Activated CD4-positive, alpha-beta T cell treated with anti-CD3 and anti-CD28 coated beads, Interleukin-2, amount 10 ng/mL, durations not matched to agents 7 days and 5 days (primary cell): ENCODE measurements around the gene TTLL9. TPM values are rescaled to one million over a fixed set of nuclear protein-coding genes. Genes with fewer than 3 reads are reported as not detected.
"Not testable (repeated sequence)": the region's sequence is repeated elsewhere in the genome, so short reads cannot be mapped to it uniquely, and the experiment has no call there.

Source experiments
- CTCF ChIA-PET: fragments of 350-600 bp; sonication (Branson Sonifier 250); formaldehyde crosslinking; loops from one replicate; lab custom pipeline; 2021; ENCODE audit warnings: antibody characterized with exemption; lab: Charles Lee
- POLR2A ChIA-PET: fragments of 350-600 bp; sonication (Branson Sonifier 250); formaldehyde crosslinking; loops from one replicate; lab custom pipeline; 2021; ENCODE audit warnings: antibody characterized with exemption; lab: Charles Lee
- DNase-seq: peaks from one replicate; pipeline ENCODE4 v3.0.0-alpha.2; 2020
- H3K27ac Mint-ChIP-seq: one replicate; pipeline ENCODE4 v1.8.0; 2021; ENCODE audit warnings: mild to moderate bottlenecking, moderate library complexity, mixed read lengths
- H3K27me3 Mint-ChIP-seq: one replicate; pipeline ENCODE4 v1.8.0; 2021; ENCODE audit warnings: mixed read lengths
- H3K36me3 Mint-ChIP-seq: one replicate; pipeline ENCODE4 v1.8.0; 2021; ENCODE audit warnings: low read depth, mixed read lengths
- H3K4me1 Mint-ChIP-seq: one replicate; pipeline ENCODE4 v1.8.0; 2021; ENCODE audit warnings: mixed read lengths
- H3K4me3 Mint-ChIP-seq: one replicate; pipeline ENCODE4 v1.8.0; 2021; ENCODE audit warnings: mild to moderate bottlenecking, moderate library complexity, mixed read lengths
- H3K9me3 Mint-ChIP-seq: one replicate; pipeline ENCODE4 v1.8.0; 2021; ENCODE audit warnings: mixed read lengths
- total RNA-seq, 2 experiments: library from RNA; stranded (reverse); gene quantifications; one replicate each; pipeline ENCODE4 v1.2.3, GENCODE V29; 2021

TTLL9 gene
- total RNA-seq, 2 experiments from 2014 or later: not detected

DNA sequence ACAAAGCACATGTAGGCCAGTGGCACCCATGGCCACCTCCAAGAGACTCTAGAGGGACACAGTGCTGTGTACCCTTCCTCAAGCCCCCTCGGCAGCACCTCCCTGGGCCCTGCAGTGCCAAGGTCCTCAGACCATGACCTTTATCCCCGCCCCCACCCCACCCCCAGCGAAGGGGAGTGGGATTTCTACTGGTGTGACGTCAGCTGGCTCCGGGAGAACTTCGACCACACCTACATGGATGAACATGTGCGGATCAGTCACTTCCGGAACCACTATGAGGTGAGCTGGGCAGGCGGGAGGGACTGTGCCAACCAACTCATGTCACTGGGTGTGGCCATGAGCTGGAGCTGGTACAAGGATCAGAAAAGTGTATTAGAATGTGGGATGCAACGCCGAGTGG is 38.0 kb downstream of the TTLL9 start:
- Mint-ChIP-seq H3K9me3 (no peaks in the 10 kb centered on the region), H3K36me3 (no peaks in the 10 kb centered on the region), H3K4me3 (no peak overlapping the region), H3K4me1 (no peaks in the 10 kb centered on the region), H3K27me3 (peaks cover 4% of the 10 kb centered on the region), H3K27ac (no peak overlapping the region)
- ChIA-PET POLR2A (no interaction called here), CTCF (interaction anchor here (0.6 kb wide), 1 partner anchor 11 kb away, joined by 3 read pairs; no protein-coding TSS in a partner anchor)
- no peak for DNase-seq

DNA sequence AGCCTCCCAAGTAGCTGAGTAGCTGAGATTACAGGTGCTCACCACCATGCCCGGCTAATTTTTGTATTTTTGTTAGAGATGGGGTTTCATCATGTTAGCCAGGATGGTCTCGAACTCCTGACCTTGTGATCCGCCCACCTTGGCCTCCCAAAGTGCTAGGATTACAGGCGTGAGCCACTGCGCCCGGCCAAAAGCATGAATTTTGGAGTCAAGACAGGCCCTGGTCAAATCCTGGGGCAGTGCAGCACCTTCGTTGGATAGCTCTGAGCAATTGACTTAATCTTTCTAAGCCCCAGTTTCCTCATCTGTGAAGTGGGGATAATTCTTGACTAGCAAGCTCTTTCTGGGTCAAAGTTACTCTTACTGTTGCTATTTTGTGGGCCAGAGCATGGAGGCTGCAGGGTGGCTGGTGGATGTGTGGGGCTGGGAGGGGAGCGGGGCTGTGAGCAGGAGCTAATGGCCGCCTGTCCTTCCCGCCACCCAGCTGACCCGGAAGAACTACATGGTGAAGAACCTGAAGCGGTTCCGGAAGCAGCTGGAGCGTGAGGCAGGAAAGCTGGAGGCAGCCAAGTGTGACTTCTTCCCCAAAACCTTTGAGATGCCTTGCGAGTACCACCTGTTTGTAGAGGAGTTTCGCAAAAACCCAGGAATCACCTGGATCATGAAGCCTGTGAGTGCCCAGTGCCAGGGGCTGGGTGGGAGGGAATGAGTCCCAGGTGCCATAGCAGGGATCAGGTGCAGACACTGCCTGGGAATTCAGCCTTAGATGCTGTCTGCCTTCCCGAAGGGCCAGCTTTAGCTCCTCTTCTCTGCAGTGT is 39.0 kb downstream of the TTLL9 start:
- Mint-ChIP-seq H3K27me3 (peaks cover 2% of the 10 kb centered on the region), H3K27ac (no peak overlapping the region), H3K36me3 (no peaks in the 10 kb centered on the region), H3K4me3 (no peak overlapping the region), H3K9me3 (no peaks in the 10 kb centered on the region), H3K4me1 (no peaks in the 10 kb centered on the region)
- POLR2A ChIA-PET: no interaction called here
- DNase-seq: no peak
- CTCF ChIA-PET: no interaction called here

DNA sequence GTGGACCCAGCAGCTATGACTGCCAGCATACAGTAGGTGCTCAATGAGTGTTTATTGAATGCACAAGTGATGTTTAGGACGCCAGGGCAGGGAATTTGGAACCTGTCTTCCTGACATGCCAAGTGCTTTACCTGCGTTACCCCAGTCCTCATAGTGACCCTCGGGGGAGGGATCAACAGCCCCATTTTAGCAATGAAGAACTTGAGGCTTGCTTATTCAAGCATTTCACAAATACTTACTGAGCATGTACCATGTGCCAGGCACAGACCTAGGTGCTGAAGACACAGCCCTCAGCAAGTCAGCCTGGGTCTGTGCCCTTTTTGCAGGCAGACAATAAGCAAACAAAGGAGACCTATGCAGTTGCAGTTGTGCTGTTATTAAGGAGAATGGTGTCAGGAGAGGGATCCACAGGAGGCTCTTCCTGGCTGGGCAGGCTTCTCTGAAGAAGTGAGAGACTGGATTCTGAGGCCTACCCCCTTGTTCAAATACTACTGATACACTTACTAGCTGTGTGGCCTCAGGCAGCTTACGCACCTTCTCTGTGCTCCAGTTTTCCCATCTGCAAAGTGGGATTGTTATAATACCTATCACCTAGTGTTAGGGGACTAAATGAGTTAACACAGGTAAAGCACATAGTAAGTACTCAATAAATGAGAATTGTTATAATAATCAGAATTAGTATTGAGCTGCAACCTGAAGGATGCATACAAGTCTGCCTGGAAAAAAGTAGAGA is 39.8 kb downstream of the TTLL9 start:
- H3K4me1 Mint-ChIP-seq: no peaks in the 10 kb centered on the region
- DNase-seq: no peak
- POLR2A ChIA-PET: no interaction called here
- CTCF ChIA-PET: no interaction called here
- no peak overlapping the region for H3K4me3 Mint-ChIP-seq
- no peaks in the 10 kb centered on the region for H3K27me3 Mint-ChIP-seq
- H3K36me3 Mint-ChIP-seq: no peaks in the 10 kb centered on the region
- no peak overlapping the region for H3K27ac Mint-ChIP-seq
- H3K9me3 Mint-ChIP-seq: no peaks in the 10 kb centered on the region

GRCh38 chr20:31913431-31914157 is 43.2 kb downstream of the TTLL9 start:
- DNase-seq: no peak
- no peaks in the 10 kb centered on the region for H3K36me3 Mint-ChIP-seq
- H3K9me3 Mint-ChIP-seq: no peaks in the 10 kb centered on the region
- ChIA-PET POLR2A (no interaction called here), CTCF (no interaction called here)
- peaks cover 4% of the 10 kb centered on the region for H3K4me1 Mint-ChIP-seq
- no peak overlapping the region for H3K27ac Mint-ChIP-seq
- no peak overlapping the region for H3K4me3 Mint-ChIP-seq
- H3K27me3 Mint-ChIP-seq: peaks cover 11% of the 10 kb centered on the region

DNA sequence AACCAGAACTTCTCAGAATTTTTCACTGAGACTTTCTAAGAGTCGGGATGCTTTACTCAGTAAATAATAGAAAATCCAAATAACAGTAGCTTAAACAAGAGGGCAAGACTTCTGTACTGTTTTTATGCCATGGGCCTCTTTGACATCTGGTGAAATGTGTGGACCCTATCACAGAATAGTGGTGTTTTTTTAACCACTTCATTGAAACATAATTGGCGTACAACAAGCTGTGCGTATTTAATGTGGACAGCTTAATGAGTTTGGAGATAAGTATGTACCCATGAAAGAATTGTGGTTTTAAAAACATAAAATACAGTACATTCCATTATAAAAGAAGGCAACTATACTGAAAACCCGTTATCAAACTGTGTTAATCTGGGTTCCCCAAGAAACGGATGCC is 43.7 kb downstream of the TTLL9 start:
- Mint-ChIP-seq H3K27me3 (peaks cover 17% of the 10 kb centered on the region), H3K27ac (no peak overlapping the region), H3K4me3 (no peak overlapping the region), H3K36me3 (no peaks in the 10 kb centered on the region), H3K4me1 (peaks cover 4% of the 10 kb centered on the region), H3K9me3 (no peaks in the 10 kb centered on the region)
- CTCF ChIA-PET: no interaction called here
- no peak for DNase-seq
- POLR2A ChIA-PET: no interaction called here

DNA sequence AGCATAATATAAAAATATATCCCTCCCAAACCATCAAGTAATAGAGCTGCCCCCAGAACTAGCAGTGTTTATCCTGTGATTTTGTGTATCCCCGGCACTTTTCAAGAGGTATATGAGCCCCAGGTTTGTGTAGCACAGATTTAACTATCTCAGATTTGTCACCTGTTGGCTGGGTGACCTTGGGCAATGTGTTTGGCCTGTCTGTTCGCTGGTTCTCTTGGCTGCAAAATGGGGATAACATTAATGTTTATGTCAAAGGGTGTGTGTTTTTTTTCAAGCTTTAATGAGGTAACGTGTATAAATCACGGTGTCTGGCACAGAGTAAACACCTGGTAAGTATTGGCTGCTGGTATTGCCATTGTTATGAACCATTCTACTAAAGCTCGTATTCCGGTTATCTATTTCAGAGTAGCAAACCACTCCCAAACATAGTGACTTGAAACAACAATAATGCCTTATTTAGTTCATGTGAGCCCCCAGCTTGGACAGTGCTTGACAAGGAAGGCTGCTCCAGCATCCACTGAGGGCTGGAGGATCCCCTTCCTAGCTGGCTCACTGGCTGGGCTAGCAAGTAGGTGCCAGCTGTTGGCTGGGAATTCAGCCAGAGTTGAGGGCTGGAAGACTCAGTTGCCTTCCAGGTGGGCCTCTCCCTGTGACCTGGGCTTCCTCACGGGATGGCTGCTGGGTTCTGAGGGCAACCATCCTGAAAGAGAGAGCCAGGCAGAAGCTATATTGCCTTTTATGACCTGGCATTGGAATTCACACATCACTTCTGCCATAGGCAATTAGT is 45.3 kb downstream of the TTLL9 start:
- H3K27me3 Mint-ChIP-seq: peaks cover 19% of the 10 kb centered on the region
- POLR2A ChIA-PET: no interaction called here
- CTCF ChIA-PET: no interaction called here
- H3K27ac Mint-ChIP-seq: no peak overlapping the region
- H3K4me1 Mint-ChIP-seq: peaks cover 4% of the 10 kb centered on the region
- no peaks in the 10 kb centered on the region for H3K9me3 Mint-ChIP-seq
- H3K4me3 Mint-ChIP-seq: no peak overlapping the region
- no peak for DNase-seq
- no peaks in the 10 kb centered on the region for H3K36me3 Mint-ChIP-seq

DNA sequence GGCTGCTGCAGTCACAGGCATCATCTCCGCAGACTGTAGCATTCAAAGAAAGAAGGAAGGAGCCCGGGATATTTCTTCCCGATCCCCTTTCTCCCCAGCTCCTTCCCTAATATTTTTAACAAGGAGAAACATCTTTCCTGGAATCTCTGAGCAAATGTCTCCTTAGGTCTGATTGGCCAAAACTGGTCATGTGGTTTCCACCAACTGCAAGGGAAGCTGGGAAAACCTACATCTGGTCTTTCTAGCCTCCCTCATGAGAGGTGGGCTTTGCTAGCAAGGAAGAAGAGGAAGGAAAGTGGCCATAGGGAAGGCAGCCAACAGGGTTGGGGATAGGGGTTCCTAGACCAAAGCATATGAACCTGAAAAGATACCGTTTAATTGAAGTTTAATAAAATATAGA is 46.3 kb downstream of the TTLL9 start:
- Mint-ChIP-seq H3K27me3 (peaks cover 19% of the 10 kb centered on the region), H3K4me3 (no peak overlapping the region), H3K4me1 (peaks cover 4% of the 10 kb centered on the region), H3K9me3 (no peaks in the 10 kb centered on the region), H3K27ac (no peak overlapping the region), H3K36me3 (no peaks in the 10 kb centered on the region)
- DNase-seq: no peak
- ChIA-PET POLR2A (no interaction called here), CTCF (no interaction called here)

- POLR2A ChIA-PET, DNase-seq, H3K4me1 Mint-ChIP-seq, H3K36me3 Mint-ChIP-seq, H3K4me3 Mint-ChIP-seq, H3K27ac Mint-ChIP-seq, H3K9me3 Mint-ChIP-seq: not testable (repeated sequence)
- H3K27me3 Mint-ChIP-seq: peaks cover 19% of the 10 kb centered on the region
- CTCF ChIA-PET: interaction anchor here (1.4 kb wide), 1 partner anchor 9 kb away, joined by 3 read pairs; no protein-coding TSS in a partner anchor
Measured at GRCh38 chr20:31917962-31918412, 47.6 kb downstream of the TTLL9 start.

- Mint-ChIP-seq H3K36me3 (no peaks in the 10 kb centered on the region), H3K4me1 (peaks cover 4% of the 10 kb centered on the region), H3K27me3 (peaks cover 19% of the 10 kb centered on the region)
Measured at GRCh38 chr20:31918466-31919105, 48.2 kb downstream of the TTLL9 start.

GRCh38 chr20:31919410-31920155 is 49.1 kb downstream of the TTLL9 start:
- H3K36me3 Mint-ChIP-seq: no peaks in the 10 kb centered on the region
- ChIA-PET POLR2A (no interaction called here), CTCF (interaction anchor here (0.9 to 1.2 kb wide), 3 partner anchors 11 to 96 kb away, joined by 3 read pairs; no protein-coding TSS in a partner anchor)
- H3K9me3 Mint-ChIP-seq: no peaks in the 10 kb centered on the region
- H3K27me3 Mint-ChIP-seq: peaks cover 19% of the 10 kb centered on the region
- H3K27ac Mint-ChIP-seq: no peak overlapping the region
- no peak for DNase-seq
- peaks cover 4% of the 10 kb centered on the region for H3K4me1 Mint-ChIP-seq
- no peak overlapping the region for H3K4me3 Mint-ChIP-seq

More at GRCh38 chr20:31918466-31919105, 48.2 kb downstream of the TTLL9 start:
- no peak overlapping the region for H3K4me3 Mint-ChIP-seq
- DNase-seq: no peak
- POLR2A ChIA-PET: no interaction called here
- H3K9me3 Mint-ChIP-seq: no peaks in the 10 kb centered on the region
- H3K27ac Mint-ChIP-seq: no peak overlapping the region
- CTCF ChIA-PET: interaction anchor here (1.0 to 1.4 kb wide), 2 partner anchors 8 to 10 kb away, joined by 3 read pairs; no protein-coding TSS in a partner anchor

DNA sequence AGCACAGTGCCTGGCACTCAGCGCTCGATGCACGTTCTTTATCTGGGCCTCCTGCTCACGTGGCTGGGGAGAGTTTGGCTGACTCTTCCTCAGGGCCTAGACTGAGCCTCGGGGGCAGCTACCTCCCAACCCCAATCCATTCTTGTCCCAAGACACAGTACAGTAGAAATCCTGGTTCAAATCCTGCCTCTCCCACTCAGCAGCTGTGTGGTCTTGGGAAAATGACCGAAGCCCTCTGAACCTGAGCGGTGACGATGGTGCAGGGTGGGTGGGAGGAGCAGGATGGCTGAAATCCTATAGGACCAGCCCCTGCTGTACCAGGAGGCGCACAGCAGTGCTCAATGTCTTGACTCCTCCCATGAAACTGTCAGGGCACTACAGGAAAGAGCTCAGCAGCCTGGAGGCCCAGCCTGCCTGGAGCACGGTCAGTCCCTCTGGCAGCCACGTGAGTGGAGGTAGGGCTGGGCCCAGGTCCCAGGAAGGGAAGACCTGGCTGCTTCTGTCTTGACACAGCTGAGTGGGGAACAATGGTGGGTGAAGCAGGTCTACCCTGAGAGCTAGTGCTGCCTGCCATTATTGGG is 49.9 kb downstream of the TTLL9 start:
- Mint-ChIP-seq H3K9me3 (no peaks in the 10 kb centered on the region), H3K27ac (no peak overlapping the region), H3K36me3 (no peaks in the 10 kb centered on the region), H3K27me3 (peaks cover 19% of the 10 kb centered on the region), H3K4me1 (peaks cover 4% of the 10 kb centered on the region), H3K4me3 (no peak overlapping the region)
- CTCF ChIA-PET: interaction anchor here (1.2 kb wide), 1 partner anchor 24 kb away, joined by 3 read pairs; no protein-coding TSS in a partner anchor
- no peak for DNase-seq
- POLR2A ChIA-PET: no interaction called here
